Esophagus muscularis mucosa (tissue), 4 donors: Measurements from ENCODE around the gene IKZF4.

ENCODE experiments used
- EP300 ChIP-seq: sonication (generic); formaldehyde crosslinking; IDR thresholded peaks from one replicate; pipeline ENCODE4 v1.6.1; 2017; ENCODE audit warnings: antibody characterized with exemption
- POLR2A ChIP-seq: fragments of 450-650 bp; IDR thresholded peaks from one replicate; pipeline ENCODE4 v1.6.1; 2017; ENCODE audit warnings: antibody characterized with exemption, moderate library complexity, mild to moderate bottlenecking, low read depth
- TF ChIP-seq, protein P1 (sequence below), 3 experiments: fragments of 200-600 bp in 2 of 3; fragments of 450-650 bp in 1 of 3; sonication (generic) in 2 of 3; IDR thresholded peaks; one replicate each; pipeline ENCODE4 v1.5.1; 2017 to 2019; ENCODE audit warnings: antibody characterized with exemption in 3 of 3, mild to moderate bottlenecking in 2 of 3, moderate library complexity in 1 of 3

DNA sequence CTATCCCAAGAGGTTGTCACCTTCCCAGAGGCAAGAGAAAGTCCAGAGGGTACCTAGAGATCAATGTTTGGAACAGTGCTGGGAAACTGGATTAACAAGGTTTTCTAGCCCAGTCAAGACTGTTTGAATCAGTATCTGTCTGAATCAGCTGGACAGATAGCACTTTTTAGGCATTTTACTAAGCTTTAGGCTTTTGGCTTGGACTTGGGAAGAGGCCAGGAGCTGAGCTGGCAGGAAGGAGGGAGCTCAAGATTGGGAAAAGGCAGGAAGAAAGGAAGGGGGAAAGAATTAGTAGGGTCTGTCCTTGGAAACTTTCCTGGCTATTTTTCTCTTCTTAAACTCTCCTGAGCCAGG is 8.3 kb downstream of the IKZF4 start:
- TF ChIP-seq EP300 (no peak), POLR2A (no peak)
- TF ChIP-seq, protein P1, sequence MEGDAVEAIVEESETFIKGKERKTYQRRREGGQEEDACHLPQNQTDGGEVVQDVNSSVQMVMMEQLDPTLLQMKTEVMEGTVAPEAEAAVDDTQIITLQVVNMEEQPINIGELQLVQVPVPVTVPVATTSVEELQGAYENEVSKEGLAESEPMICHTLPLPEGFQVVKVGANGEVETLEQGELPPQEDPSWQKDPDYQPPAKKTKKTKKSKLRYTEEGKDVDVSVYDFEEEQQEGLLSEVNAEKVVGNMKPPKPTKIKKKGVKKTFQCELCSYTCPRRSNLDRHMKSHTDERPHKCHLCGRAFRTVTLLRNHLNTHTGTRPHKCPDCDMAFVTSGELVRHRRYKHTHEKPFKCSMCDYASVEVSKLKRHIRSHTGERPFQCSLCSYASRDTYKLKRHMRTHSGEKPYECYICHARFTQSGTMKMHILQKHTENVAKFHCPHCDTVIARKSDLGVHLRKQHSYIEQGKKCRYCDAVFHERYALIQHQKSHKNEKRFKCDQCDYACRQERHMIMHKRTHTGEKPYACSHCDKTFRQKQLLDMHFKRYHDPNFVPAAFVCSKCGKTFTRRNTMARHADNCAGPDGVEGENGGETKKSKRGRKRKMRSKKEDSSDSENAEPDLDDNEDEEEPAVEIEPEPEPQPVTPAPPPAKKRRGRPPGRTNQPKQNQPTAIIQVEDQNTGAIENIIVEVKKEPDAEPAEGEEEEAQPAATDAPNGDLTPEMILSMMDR (IDR thresholded peaks at IDR 0.05): no peak
